HG03520 (cell line): Measurements from ENCODE around the gene SPHK2.
"Not testable (repeated sequence)": the region's sequence is repeated elsewhere in the genome, so short reads cannot be mapped to it uniquely, and the experiment has no call there.

Experiments
- ATAC-seq: cut with Tn5 transposase; IDR thresholded peaks from one replicate; pipeline ENCODE4 v1.9.1; 2021; ENCODE audit warnings: mild to moderate bottlenecking, moderate library complexity; ENCODE audit not compliant: unreplicated experiment

The SPHK2 gene

DNA sequence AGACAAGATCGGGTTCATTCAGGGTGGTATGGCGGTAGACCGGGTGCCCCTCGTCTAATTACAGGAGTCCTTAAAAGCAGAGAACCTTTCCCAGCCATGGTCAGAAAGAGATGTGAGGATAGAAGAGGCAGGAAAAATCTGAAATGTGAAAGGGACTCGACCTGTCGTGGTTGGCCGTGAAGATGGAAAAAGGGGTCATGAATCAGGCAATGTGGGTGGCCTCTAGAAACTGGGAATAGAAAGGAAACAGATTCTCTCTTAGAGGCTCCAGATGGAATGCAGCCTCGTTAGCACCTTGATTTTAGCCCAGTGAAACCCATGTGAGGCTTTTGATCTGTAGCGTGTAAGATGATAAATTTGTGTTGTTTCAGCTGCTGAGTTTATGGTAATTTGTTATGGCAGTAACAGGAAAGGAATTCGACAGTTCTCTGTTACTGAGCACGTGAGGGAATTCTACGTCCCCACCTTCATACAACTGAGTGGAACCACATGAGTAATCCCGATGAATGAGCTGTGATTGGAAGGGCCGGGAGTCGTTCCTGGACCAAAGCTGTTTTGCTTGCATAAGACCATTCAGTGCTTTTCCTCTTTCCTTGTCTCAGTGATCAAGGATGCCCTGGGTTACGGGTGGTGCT is 37.7 kb downstream of the SPHK2 start:
- no peak for ATAC-seq

DNA sequence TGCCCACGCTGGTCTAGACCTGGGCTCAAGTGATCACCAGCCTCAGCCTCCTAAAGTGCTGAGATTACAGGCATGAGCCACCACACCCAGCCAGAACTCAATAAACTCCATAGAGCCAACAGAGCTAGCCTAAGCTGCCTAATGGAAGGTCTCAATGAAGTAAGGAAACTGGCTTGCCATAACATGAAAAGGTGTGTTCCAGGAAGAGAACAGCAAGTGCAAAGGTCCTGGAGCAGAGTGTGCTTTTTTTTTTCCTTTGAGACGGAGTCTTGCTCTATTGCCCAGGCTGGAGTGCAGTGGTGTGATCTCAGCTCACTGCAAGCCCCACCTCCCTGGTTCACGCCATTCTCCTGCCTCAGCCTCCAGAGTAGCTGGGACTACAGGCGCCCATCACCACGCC is 38.5 kb downstream of the SPHK2 start:
- ATAC-seq: not testable (repeated sequence)

DNA sequence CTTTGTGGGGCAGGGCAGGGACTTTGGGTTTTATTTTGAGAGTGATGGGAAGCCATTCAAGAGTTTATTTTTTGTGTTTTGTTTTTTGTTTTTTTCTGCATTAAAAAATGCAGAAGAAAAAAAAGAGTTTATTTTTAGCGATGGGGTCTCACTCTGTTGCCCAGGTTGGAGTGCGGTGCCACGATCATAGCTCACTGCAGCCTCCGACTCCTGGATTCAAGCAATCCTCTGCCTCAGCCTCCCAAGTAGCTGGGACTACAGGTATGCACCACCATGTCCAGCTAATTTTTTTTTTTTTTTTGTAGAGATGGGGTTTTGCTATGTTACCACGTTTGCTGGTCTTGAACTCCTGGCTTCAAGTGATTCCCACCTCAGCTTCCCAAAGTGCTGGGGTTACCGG is 39.2 kb downstream of the SPHK2 start:
- ATAC-seq: no peak

DNA sequence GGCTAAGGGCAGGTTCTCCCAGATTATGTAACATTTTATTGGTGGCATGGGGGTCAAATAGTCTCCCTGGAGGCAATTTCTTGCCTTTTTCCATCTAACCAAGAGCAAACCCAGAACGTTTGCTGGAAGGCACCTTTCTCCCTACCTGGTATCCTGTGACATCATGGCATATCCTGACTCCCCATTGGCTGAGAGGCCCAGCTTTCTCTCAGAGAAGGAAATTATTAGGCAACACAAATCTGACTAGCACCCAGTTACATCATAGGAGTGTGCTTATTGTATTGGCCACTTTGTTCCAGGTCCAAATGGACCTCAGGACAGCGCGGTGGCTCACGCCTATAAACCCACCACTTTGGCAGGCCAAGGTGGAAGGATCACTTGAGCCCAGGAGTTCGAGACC is 40.5 kb downstream of the SPHK2 start:
- ATAC-seq: no peak

DNA sequence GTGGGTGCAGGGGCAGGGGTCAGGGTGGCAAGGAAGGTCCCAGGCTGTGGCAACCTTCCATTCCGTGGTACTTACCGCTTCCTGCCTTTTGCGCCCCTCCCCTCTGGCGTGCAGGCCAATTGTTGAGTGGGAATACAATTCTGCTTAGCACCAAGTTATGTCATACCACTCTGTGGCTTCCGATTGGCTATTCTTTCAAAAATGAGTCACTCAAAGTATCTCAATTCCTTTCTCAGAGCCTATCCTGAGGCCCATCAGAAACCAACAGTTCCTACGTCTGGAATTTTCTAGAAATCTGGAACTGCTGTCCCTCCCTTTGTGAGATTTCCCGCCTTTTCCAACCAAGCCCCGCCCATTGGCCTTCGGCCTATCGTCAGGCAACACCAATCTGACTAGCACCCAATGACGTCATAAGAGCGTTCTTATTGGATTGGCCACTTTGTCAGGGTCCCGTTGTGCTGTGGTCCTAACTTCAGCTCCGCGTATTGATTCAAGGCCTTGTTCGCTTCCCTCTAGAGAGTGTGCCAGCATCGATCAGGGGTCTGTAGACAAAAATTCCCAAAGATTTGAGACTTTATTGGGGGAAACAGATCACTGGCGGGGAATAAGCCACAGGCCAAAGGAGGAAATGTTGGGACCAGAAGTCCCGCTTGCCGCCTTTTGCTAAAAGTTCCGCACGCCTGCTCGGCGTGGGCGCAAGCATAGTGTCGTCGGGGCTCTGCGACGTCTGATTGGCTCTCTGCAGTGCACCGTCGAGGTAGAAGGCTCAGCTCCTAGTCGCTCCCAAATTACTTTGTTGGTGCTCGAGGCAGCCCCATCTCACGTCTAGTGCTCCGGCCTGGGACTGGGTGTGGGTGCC is 41.8 kb downstream of the SPHK2 start:
- peak; percentile 56 for ATAC-seq

DNA sequence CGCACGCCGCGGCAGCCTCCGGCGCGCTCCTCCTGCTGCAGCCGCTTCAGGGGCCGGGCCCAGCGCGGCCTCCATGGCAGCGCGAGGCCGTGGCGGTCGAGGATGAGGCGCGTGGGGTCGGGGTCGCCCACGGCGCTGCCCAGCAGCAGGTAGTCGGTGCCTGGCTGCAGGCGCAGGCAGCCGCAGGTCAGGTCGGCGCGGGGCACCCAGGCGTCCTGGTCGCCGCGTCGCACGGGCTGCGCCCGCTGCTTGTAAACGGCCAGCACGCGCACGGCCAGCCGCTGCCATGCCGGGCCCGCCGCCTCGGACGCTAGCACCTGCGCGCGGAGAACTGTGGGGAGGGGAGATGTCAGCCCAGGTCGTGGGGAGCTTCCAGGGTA is 42.4 kb downstream of the SPHK2 start:
- ATAC-seq: no peak

DNA sequence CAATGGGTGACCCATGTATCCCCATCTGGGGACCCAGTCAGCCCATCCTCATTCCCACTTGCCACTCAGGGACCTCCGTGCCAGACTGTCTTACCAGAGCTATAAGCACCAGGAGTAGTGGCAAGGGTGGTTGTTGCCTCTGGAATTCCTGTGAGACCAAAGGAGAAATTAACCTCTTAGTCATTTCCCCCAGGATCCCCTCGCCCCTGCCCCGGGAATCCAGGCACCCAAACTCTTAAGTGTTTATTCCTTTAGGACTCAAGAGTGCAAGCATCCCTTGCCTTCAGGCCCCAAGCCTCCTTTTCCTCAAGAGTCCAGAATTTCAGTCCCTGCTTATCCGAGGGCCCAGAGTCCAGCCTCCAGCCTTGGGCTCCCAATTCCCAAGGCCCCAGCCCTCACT is 44.4 kb downstream of the SPHK2 start:
- no peak for ATAC-seq

DNA sequence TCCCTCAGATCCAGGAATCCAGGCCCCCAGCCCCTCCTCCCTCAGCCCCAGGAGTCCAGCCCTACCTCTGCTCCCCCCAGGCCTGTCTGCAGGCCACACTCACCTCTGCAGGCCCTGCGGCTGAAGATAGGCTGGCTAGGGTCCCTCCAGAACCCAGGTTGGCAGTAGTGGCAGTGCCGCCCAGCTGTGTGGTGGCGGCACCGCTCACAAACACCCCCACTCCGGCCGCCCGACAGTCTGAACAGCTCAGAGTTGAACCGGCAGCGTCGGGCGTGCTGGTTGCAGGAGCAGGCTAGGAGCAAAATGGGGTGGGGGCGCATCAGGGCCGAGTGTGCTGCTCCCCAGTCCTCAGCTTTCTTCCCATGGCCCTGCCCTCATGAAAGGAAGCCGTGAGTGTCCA is 45.2 kb downstream of the SPHK2 start:
- no peak for ATAC-seq

DNA sequence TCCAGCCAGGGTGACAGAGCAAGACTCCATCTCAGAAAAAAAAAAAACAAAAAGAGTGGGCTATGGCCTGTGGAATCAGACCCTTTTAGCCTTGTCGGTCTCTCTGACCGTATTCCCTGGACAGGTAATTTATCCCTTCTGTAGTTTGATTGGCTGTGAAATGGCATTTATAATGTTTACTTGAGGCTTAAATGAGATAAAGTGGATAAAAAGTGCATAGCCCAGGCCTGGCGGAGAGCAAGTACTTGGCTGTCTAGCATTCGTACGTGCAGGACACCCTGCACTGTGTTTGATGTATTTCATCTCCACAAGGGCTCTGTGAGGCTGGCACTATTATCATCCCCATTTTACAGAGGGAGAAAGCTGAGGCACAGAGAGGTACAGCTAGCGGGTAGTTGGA is 46.5 kb downstream of the SPHK2 start:
- ATAC-seq: no peak

DNA sequence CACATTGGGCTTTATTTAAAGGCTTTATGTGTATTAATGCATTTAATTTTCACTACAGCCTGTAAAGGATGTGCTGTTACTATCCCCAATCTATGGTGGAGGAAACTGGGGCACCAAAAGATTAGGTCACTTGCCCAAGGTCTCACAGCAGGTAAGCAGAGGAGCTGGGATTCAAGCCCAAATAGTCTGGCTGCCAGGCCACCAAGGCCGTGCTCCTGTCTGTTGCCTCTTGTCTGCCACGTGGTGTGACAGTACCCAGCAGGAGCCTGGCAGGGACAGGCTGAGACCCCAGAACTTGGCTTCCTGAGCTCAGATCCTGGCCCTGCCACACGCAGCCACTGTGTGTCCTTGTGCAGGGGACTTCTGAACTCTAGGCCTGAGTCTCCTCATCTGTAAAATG is 49.0 kb downstream of the SPHK2 start:
- ATAC-seq: no peak

DNA sequence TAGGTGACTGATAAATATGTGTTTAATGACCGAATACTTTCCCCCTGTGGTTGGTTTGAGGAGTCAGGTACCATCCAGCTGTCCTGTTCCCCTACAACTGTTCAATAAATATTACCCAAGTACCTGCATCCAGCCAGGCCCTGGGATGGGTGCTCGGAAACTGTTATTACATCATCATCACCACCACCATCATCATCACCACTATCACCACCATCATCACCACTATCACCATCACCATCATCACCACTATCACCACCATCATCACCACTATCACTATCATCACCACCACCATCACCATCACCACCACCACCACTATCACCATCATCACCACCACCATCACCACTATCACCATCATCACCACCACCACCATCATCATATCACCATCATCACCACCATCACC is 49.5 kb downstream of the SPHK2 start:
- no peak for ATAC-seq

DNA sequence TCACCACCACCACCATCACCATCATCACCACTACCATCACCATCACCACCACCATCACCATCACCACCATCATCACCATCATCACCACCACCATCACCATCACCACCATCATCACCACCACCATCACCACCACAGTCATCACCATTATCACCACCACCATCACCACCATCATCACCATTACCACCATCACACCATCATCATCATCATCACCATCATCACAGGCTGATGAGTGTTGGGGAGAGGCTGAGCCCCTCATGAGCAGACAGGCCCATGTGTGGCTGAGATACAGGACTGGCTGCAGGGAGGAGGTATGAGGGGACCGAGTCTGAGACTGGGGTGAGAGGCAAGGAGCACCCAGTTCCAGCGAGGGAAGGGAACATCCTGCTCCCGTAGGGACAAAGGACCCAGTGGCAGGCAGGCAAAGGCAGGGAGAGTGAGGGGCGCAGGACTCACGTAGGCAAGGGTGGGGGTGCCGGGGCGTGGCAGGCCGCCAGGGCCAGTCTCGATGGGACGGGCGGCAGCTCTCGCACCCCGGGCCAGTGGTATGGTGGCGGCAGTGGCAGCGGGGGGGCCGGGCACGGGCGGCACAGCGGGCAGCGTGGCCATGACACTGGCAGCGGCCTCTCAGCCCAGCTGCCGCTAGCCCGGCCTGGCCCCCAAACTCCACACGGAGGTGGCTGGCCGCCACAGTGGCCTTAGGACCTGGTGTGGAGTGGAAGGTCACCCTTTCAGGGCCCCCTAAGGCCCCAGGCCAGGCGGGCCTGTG is 50.8 kb downstream of the SPHK2 start:
- ATAC-seq: no peak

DNA sequence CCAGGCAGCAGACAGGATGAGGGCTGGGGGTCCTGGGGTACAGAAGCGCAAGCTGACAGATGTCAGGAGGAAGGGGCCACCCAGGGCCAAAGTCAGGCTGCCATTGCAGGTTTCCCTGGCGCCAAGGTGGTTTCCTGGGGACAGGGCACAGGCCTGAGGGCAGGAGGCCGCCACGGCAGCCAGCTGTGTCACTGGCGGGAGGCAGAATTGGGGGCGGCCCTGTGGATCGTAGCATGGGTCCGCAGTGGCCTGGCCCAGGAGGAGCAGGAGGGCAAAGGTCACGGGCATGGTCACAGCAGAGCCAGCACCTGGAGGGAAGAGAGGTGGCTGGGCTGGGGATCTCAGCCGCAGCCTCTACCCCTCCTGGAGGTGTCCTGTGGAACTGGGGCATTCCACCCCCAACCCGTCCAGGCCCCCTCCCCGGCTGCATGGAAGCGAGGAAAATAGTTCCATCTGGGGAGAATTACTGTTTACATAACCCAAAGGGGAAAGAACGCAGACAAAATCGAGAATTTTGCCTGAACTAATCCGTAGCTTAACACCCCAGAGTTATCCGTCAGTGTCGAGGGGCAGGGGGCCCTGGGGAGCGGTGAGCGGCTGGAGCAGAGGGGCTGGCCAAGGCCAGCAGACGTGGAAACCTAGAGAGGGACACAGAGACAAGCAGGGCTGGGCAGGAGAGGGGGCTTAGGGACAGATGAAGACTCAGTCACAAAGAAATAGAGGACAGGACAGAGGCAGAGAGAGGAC is 51.6 kb downstream of the SPHK2 start:
- no peak for ATAC-seq

DNA sequence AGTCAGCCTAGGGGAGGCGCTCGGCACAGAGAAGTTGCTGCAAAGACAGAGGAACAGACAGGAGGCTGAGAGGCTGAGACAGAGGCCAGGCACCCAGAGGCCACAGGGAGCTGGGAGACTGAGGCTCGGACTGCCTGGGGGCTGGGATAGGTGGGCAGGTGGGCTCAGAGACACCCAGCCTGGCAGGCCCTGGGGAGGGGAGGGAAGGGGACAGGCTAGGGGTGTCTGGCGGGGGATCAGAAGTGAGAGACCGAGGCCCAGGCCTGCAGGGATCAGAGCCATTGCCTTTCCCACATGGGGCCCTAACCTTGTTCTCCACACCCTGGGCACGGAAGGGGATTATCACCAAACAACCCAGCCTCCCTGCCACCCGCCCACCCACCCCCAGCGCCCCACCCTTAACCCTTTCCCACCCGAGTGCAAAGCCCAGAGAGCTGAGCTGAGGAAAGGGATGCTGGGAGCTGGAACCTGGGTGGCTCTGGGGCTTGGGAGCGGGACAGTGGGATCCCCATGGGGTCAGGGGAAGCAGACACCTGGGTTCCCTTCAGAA is 52.2 kb downstream of the SPHK2 start:
- ATAC-seq: no peak

DNA sequence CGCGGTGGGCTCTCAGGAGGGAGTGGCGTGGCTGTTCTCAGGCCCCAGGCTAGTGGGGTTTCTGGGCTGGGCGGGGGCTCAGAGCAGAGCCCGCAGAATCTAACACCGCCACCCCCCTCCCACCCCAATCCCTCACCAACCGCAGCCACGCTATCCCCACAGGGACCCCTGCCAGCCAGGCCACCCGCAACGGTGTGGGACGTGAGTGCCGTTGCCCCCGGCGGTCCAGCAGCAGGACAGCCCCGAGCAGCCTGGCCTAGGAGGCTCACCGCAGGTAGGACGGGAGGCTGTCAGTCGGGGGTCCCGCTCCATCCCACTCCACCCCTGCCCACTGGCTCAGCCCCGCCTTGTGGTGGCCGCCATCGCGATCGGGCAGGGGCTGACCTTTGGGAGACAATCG is 53.7 kb downstream of the SPHK2 start, which contains the start of gene NTN5:
TSS of gene NTN5 (minus strand) at position 24 of the 400 bp plus-strand sequence. CDS start 2,031 bp downstream, outside the sequence.
- ATAC-seq: no peak

DNA sequence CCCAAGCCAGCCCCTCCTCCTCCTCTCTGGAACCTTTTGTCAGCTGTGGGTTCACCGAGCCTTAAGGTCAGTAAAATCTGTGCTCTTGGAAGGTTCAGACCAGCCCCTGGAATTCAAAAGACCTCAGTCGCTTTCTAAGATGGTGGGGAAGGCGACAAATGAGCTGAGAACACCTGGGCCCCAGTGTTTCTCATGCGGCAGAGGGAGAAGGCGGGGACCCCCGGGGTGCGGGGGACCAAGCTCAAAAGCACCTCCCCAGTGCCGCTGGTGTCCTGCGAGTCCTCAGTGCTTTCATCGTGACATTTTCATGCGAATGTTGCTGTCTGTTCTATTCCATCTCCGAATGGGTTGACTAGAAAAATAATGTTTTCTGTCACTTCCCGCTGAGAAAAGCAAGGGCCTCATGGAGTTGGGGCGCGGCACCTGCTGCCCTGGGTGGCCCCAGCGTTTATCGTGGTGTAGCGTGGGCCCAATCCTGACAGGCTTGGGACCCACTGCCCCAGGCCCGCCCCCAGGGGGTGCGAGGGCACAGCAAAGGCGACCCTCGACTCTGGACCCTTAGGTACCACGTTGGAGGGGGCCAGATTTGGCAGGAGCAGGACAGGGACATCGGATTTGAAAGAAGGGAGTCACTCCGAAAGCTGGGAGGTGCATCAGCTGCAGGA is 54.3 kb downstream of the SPHK2 start:
- ATAC-seq: no peak

DNA sequence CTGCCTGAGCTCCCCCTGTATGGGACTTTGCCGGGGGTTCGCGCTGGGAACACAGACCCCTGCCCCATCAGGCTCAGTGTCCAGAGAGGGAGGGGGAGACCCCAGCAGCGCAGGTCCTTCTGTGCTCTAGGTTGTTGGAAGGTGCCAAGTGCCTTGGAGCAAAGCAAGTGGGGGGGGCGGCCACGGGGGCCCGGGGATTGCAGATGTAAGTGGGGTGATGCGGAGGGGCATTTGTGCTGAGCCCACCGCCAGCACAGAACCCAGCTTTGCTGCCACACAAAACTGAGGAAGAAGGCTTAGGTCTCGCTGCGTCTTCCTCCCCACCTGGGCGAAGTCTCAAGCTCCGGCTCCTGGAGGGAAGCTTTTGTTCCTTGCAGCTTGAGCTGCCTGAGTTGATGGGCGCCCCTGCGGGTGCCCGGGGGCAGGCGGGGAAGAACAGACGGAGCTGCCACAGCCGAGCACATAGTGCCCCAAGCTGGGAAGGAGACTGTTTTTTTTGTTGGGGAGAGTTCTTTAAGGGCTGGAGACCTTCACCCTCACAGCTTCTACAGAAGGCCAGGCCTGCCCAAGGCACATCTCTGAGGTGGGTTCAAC is 55.0 kb downstream of the SPHK2 start:
- ATAC-seq: no peak

DNA sequence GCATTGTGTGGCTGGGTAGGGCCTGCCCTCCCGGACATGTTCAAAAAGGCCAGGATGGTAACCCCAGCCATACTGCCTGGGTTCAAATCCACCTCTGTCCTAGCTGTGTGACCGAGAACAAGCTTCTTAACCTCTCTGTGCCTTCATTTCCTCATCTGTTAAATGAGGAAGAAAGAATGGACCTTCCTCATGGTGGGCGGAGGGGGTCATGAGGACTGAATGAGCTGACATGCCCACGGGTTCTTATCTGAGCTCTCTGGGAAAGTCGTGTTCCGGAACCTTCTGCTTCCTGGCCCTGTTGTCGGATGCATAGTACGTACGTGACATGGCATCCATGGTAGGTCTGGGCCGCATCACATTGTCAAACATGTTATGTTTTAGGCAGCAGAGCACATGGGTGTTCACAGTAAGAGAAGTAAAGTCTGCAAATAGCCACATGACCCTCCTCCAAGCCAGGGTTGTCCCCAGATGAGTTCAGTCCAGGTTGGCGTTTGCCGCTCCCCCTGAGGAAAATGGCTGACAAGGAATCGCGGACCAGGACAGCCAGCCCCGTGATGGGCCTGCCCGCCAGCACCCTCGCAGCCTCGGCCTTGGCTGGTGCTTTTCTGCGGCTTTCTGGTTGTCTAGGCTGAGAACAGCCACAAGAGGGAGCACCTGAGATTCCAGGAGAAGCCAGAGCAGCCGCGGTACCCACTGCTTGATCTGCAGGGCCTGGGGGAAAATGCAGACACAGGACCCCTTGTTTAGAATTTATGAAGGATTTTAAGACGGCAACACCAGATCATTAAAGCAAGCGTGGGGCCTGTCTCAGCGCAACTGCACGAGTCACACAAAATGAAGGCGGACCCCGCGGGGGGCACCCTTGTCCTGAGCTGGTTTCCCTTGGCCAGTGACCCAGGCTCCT is 55.9 kb downstream of the SPHK2 start:
- no peak for ATAC-seq

DNA sequence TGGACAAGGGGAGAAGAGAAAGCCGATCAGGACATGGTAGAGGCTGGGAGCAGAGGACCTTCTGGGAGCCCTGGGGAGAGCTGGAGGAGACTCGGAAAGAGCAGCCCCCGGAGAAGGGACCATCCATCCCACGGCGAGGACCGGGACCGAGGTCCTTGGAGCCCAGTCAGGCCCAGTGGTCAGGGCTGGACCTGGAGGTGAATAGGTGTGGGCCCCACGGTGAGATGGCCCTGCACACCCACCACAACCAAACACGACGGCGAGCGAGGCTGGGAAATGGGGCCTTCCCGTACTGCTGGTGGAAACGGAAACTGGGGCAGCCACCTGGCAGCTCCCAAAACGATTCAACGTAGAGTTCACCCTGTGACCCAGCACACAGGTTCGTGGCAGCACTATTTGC is 57.2 kb downstream of the SPHK2 start:
- no peak for ATAC-seq
